ENCODE data around the gene URGCP.

URGCP gene

GRCh38 chr7:43847496-43847895, 58.9 kb downstream of the URGCP start:
- Histone ChIP-seq H3K9me3 (ENCODE audit: low read length) (0 out of 2 replicates have a peak, but pooled peaks cover 6% of the 10 kb centered on the region), H2AFZ (ENCODE audit: low read length) (no peak overlapping the region), H3K79me2 (ENCODE audit: insufficient read depth, low read length) (no peaks in the 10 kb centered on the region), H3K4me2 (ENCODE audit: low read length) (no peak overlapping the region), H3K36me3 (ENCODE audit: insufficient read depth, low read length) (no peaks in the 10 kb centered on the region; the same call in 1 of the 2 replicates), H3K9ac (ENCODE audit: low read length) (no peak overlapping the region), H3K27ac (ENCODE audit: low read depth, low read length, poor library complexity, severe bottlenecking) (no peak overlapping the region), H3K4me3 (ENCODE audit: low read depth, low read length, poor library complexity, severe bottlenecking) (no peak overlapping the region), H3K27me3 (ENCODE audit: insufficient read depth, low read length) (peaks cover 15% of the 10 kb centered on the region; the same call in 1 of the 2 replicates), H3F3A (ENCODE audit: insufficient read depth, low read length) (no peaks in the 10 kb centered on the region), H3K4me1 (ENCODE audit: insufficient read depth, low read length, severe bottlenecking) (no peaks in the 10 kb centered on the region), H4K20me1 (ENCODE audit: insufficient read depth, low read length) (no peaks in the 10 kb centered on the region), H3K9me2 (ENCODE audit: low read depth, low read length) (no peaks in the 10 kb centered on the region)
- TF ChIP-seq CTCF (IDR thresholded peaks at IDR 0.05; ENCODE audit: low read length) (no peak), EZH2 (IDR thresholded peaks at IDR 0.05; ENCODE audit: borderline replicate concordance, low read length) (no peak)

GRCh38 chr7:43844662-43845061, 61.7 kb downstream of the URGCP start:
- Histone ChIP-seq H3K4me1 (ENCODE audit: insufficient read depth, low read length, severe bottlenecking) (no peaks in the 10 kb centered on the region), H3K9me3 (ENCODE audit: low read length) (no peaks in the 10 kb centered on the region), H3K27me3 (ENCODE audit: insufficient read depth, low read length) (no peaks in the 10 kb centered on the region; the same call in 1 of the 2 replicates), H3F3A (ENCODE audit: insufficient read depth, low read length) (no peaks in the 10 kb centered on the region), H3K27ac (ENCODE audit: low read depth, low read length, poor library complexity, severe bottlenecking) (no peak overlapping the region), H3K9me2 (ENCODE audit: low read depth, low read length) (no peaks in the 10 kb centered on the region), H3K9ac (ENCODE audit: low read length) (no peak overlapping the region), H3K4me2 (ENCODE audit: low read length) (no peak overlapping the region), H4K20me1 (ENCODE audit: insufficient read depth, low read length) (no peaks in the 10 kb centered on the region), H3K79me2 (ENCODE audit: insufficient read depth, low read length) (no peaks in the 10 kb centered on the region), H2AFZ (ENCODE audit: low read length) (no peak overlapping the region), H3K36me3 (ENCODE audit: insufficient read depth, low read length) (no peaks in the 10 kb centered on the region), H3K4me3 (ENCODE audit: low read depth, low read length, poor library complexity, severe bottlenecking) (no peak overlapping the region)
- TF ChIP-seq CTCF (IDR thresholded peaks at IDR 0.05; ENCODE audit: low read length): no peak
- TF ChIP-seq EZH2 (IDR thresholded peaks at IDR 0.05; ENCODE audit: borderline replicate concordance, low read length): no peak

GRCh38 chr7:43844257-43844656, 62.1 kb downstream of the URGCP start:
- Histone ChIP-seq H3K36me3 (ENCODE audit: insufficient read depth, low read length) (no peaks in the 10 kb centered on the region), H3K79me2 (ENCODE audit: insufficient read depth, low read length) (no peaks in the 10 kb centered on the region), H3K4me2 (ENCODE audit: low read length) (no peak overlapping the region), H3K9ac (ENCODE audit: low read length) (no peak overlapping the region), H3K27me3 (ENCODE audit: insufficient read depth, low read length) (no peaks in the 10 kb centered on the region), H2AFZ (ENCODE audit: low read length) (no peak overlapping the region), H3K27ac (ENCODE audit: low read depth, low read length, poor library complexity, severe bottlenecking) (no peak overlapping the region), H3K9me2 (ENCODE audit: low read depth, low read length) (no peaks in the 10 kb centered on the region), H3K9me3 (ENCODE audit: low read length) (no peaks in the 10 kb centered on the region), H3K4me3 (ENCODE audit: low read depth, low read length, poor library complexity, severe bottlenecking) (no peak overlapping the region), H3K4me1 (ENCODE audit: insufficient read depth, low read length, severe bottlenecking) (no peaks in the 10 kb centered on the region), H4K20me1 (ENCODE audit: insufficient read depth, low read length) (no peaks in the 10 kb centered on the region), H3F3A (ENCODE audit: insufficient read depth, low read length) (no peaks in the 10 kb centered on the region)
- no peak for TF ChIP-seq CTCF (IDR thresholded peaks at IDR 0.05; ENCODE audit: low read length)
- no peak for TF ChIP-seq EZH2 (IDR thresholded peaks at IDR 0.05; ENCODE audit: borderline replicate concordance, low read length)
